H9 (cell line): ENCODE results near the gene ZCWPW1. TPM values are rescaled to one million over a fixed set of nuclear protein-coding genes. Genes with fewer than 3 reads are reported as not detected.

ENCODE experiments used
- DNase-seq: peaks from one replicate; pipeline ENCODE4 v3.0.0-alpha.2; 2017
- H2AFZ ChIP-seq: one replicate; pipeline ENCODE4 v1.6.1; 2013; ENCODE audit warnings: mild to moderate bottlenecking, low read length, control low read depth, moderate library complexity
- H2AK5ac ChIP-seq: 2 replicates; pipeline ENCODE4 v1.6.1; 2013; ENCODE audit warnings: low read length, control low read depth, mixed read lengths; ENCODE audit not compliant: insufficient read length
- H2BK120ac ChIP-seq: one replicate; pipeline ENCODE4 v1.6.1; 2013; ENCODE audit warnings: low read depth, mild to moderate bottlenecking, low read length, control low read depth, inconsistent platforms; ENCODE audit not compliant: poor library complexity, severe bottlenecking
- H2BK12ac ChIP-seq: 2 replicates; pipeline ENCODE4 v1.6.1; 2013; ENCODE audit warnings: low read length, control low read depth, mixed read lengths, low read depth; ENCODE audit not compliant: insufficient read length
- H2BK15ac ChIP-seq: 2 replicates; pipeline ENCODE4 v1.6.1; 2013; ENCODE audit warnings: low read depth, low read length, control low read depth
- H2BK20ac ChIP-seq: one replicate; pipeline ENCODE4 v1.6.1; 2013; ENCODE audit warnings: low read depth, mild to moderate bottlenecking, low read length, control low read depth, inconsistent platforms; ENCODE audit not compliant: poor library complexity, severe bottlenecking
- H2BK5ac ChIP-seq: 2 replicates; pipeline ENCODE4 v1.6.1; 2013; ENCODE audit warnings: low read length, control low read depth, mixed read lengths; ENCODE audit not compliant: insufficient read length
- H3K14ac ChIP-seq: 2 replicates; pipeline ENCODE4 v1.6.1; 2013; ENCODE audit warnings: low read length, control low read depth; ENCODE audit not compliant: insufficient read depth
- H3K18ac ChIP-seq: 2 replicates; pipeline ENCODE4 v1.6.1; 2013; ENCODE audit warnings: low read depth, mild to moderate bottlenecking, mixed read lengths, low read length, control low read depth; ENCODE audit not compliant: insufficient read length
- H3K23ac ChIP-seq: 2 replicates; pipeline ENCODE4 v1.6.1; 2013; ENCODE audit warnings: low read length, control low read depth, mixed read lengths, low read depth; ENCODE audit not compliant: insufficient read length
- H3K23me2 ChIP-seq: 2 replicates; pipeline ENCODE4 v1.6.1; 2013; ENCODE audit warnings: low read depth, mild to moderate bottlenecking, mixed read lengths, low read length, control low read depth; ENCODE audit not compliant: insufficient read length, poor library complexity, severe bottlenecking
- H3K27ac ChIP-seq: 2 replicates; pipeline ENCODE4 v1.5.1; 2013; ENCODE audit warnings: low read length, control low read depth, mixed read lengths, low read depth; ENCODE audit not compliant: insufficient read length
- H3K27me3 ChIP-seq: 2 replicates; pipeline ENCODE4 v1.6.1; 2013; ENCODE audit warnings: low read length, control low read depth, inconsistent platforms; ENCODE audit not compliant: insufficient read depth
- H3K4ac ChIP-seq: 2 replicates; pipeline ENCODE4 v1.6.1; 2013; ENCODE audit warnings: low read depth, mild to moderate bottlenecking, control low read depth, inconsistent platforms, low read length, moderate library complexity
- H3K4me1 ChIP-seq: 2 replicates; pipeline ENCODE4 v1.6.1; 2013; ENCODE audit warnings: low read length, control low read depth, inconsistent platforms; ENCODE audit not compliant: insufficient read depth
- H3K4me2 ChIP-seq: 2 replicates; pipeline ENCODE4 v1.6.1; 2013; ENCODE audit warnings: low read length, control low read depth, mixed read lengths; ENCODE audit not compliant: insufficient read length, insufficient read depth
- H3K56ac ChIP-seq: 2 replicates; pipeline ENCODE4 v1.6.1; 2013; ENCODE audit warnings: low read depth, mild to moderate bottlenecking, mixed read lengths, low read length, control low read depth; ENCODE audit not compliant: insufficient read length
- H3K79me1 ChIP-seq: 2 replicates; pipeline ENCODE4 v1.6.1; 2013; ENCODE audit warnings: low read depth, mild to moderate bottlenecking, moderate library complexity, low read length, control low read depth, inconsistent platforms; ENCODE audit not compliant: insufficient read depth, poor library complexity, severe bottlenecking
- H3K79me2 ChIP-seq: 2 replicates; pipeline ENCODE4 v1.6.1; 2013; ENCODE audit warnings: low read length, control low read depth, inconsistent platforms; ENCODE audit not compliant: insufficient read depth
- H3K9ac ChIP-seq: 2 replicates; pipeline ENCODE4 v1.6.1; 2013; ENCODE audit warnings: low read length, control low read depth, mixed read lengths; ENCODE audit not compliant: insufficient read length; ENCODE audit errors: extremely low read depth
- H3K9me3 ChIP-seq: one replicate; pipeline ENCODE4 v1.6.1; 2013; ENCODE audit warnings: low read depth, low read length, inconsistent platforms; ENCODE audit not compliant: control insufficient read depth
- H3T11ph ChIP-seq: one replicate; pipeline ENCODE4 v1.6.1; 2013; ENCODE audit warnings: mild to moderate bottlenecking, low read length, control low read depth, inconsistent platforms
- H4K20me1 ChIP-seq: one replicate; pipeline ENCODE4 v1.6.1; 2013; ENCODE audit not compliant: control insufficient read depth, insufficient read length, insufficient read depth
- H4K5ac ChIP-seq: 2 replicates; pipeline ENCODE4 v1.6.1; 2013; ENCODE audit warnings: low read depth, mild to moderate bottlenecking, mixed read lengths, low read length, control low read depth; ENCODE audit not compliant: insufficient read length
- H4K8ac ChIP-seq: replicated peaks from 2 replicates; pipeline ENCODE4 v1.6.1; 2013; ENCODE audit warnings: low read length, control low read depth, mixed read lengths, low read depth; ENCODE audit not compliant: insufficient read length
- H4K91ac ChIP-seq: 2 replicates; pipeline ENCODE4 v1.6.1; 2013; ENCODE audit warnings: low read depth, mild to moderate bottlenecking, moderate library complexity, mixed read lengths, low read length, control low read depth; ENCODE audit not compliant: insufficient read length
- H3K27ac Mint-ChIP-seq, 3 experiments: 2 replicates in 2 of 3; 3 replicates in 1 of 3; pipeline ENCODE4 v1.8.0; 2020 to 2021; ENCODE audit warnings: mixed read lengths in 3 of 3, mild to moderate bottlenecking in 1 of 3, moderate library complexity in 1 of 3
- H3K27me3 Mint-ChIP-seq: 2 replicates; pipeline ENCODE4 v1.8.0; 2021; ENCODE audit warnings: low read depth, mild to moderate bottlenecking, moderate library complexity, mixed read lengths
- H3K36me3 Mint-ChIP-seq, 3 experiments: 2 replicates in 2 of 3; 3 replicates in 1 of 3; pipeline ENCODE4 v1.8.0; 2020 to 2021; ENCODE audit warnings: low read depth in 3 of 3, mixed read lengths in 3 of 3; ENCODE audit not compliant: insufficient read depth in 1 of 3
- H3K4me1 Mint-ChIP-seq, 2 experiments: 2 replicates each; pipeline ENCODE4 v1.8.0; 2020; ENCODE audit warnings: mixed read lengths in 2 of 2
- H3K4me3 Mint-ChIP-seq, 2 experiments: 2 replicates in 1 of 2; 3 replicates in 1 of 2; pipeline ENCODE4 v1.8.0; 2020 to 2021; ENCODE audit warnings: mild to moderate bottlenecking in 2 of 2, mixed read lengths in 2 of 2, moderate library complexity in 1 of 2
- H3K9me3 Mint-ChIP-seq, 2 experiments: 2 replicates in 1 of 2; 3 replicates in 1 of 2; pipeline ENCODE4 v1.8.0; 2020; ENCODE audit warnings: mild to moderate bottlenecking in 2 of 2, mixed read lengths in 2 of 2, moderate library complexity in 1 of 2
- WGBS: extraction: QIAGEN DNeasy Blood & Tissue Kit; methylation state at CpG from one replicate; pipeline ENCODE4 v1.1.7; 2013; ENCODE audit warnings: missing lambda C conversion rate, low lambda C conversion rate, mixed read lengths; ENCODE audit not compliant: insufficient read length; ENCODE audit errors: extremely low coverage; 5-methylcytosine and 5-hydroxymethylcytosine counted together
- total RNA-seq: library from RNA; stranded (reverse); gene quantifications from 2 replicates; pipeline ENCODE4 v1.2.1, GENCODE V29; 2021
- TF ChIP-seq, protein P1 (sequence below): fragments of 200-600 bp; sonication (generic); conservative IDR thresholded peaks from 3 replicates; pipeline ENCODE4 v1.8.0; 2021; ENCODE audit warnings: antibody characterized with exemption, mild to moderate bottlenecking

The ZCWPW1 gene
- total RNA-seq, 1 experiment from 2014 or later, result 1.1 TPM

GRCh38 chr7:100475549-100475948 is 47.0 kb upstream of the ZCWPW1 start:
- no peaks in the 10 kb centered on the region; the same call in 1 of the 2 replicates for H3K4me1 ChIP-seq
- Mint-ChIP-seq H3K4me1 (peaks cover 18 to 40% of the 10 kb centered on the region in 2 experiments), H3K27me3 (no peaks in the 10 kb centered on the region), H3K4me3 (0 out of 5 replicates have a peak overlapping the region, but pooled peaks of 1 of the 2 experiments have one; percentile 34), H3K9me3 (no peaks in the 10 kb centered on the region), H3K36me3 (peaks cover 0 to 5% (median 0%) of the 10 kb centered on the region in 3 experiments; a peak in 1 of 7 replicates), H3K27ac (no peak overlapping the region)
- no peak overlapping the region for H4K5ac ChIP-seq
- no peak overlapping the region for H3K9ac ChIP-seq
- no peak overlapping the region for H3K56ac ChIP-seq
- no peak overlapping the region for H4K8ac ChIP-seq
- H3K4ac ChIP-seq, result no peak overlapping the region
- DNase-seq, result no peak
- H3K4me2 ChIP-seq, result no peak overlapping the region
- H3K27ac ChIP-seq, result no peak overlapping the region
- H2AFZ ChIP-seq, result no peak overlapping the region
- H3K18ac ChIP-seq, result no peak overlapping the region
- no peaks in the 10 kb centered on the region for H4K20me1 ChIP-seq
- no peak overlapping the region for H2BK5ac ChIP-seq
- no peak overlapping the region for H2AK5ac ChIP-seq
- H3K23ac ChIP-seq, result no peak overlapping the region
- H2BK20ac ChIP-seq, result no peak overlapping the region
- no peaks in the 10 kb centered on the region for H3K79me1 ChIP-seq
- no peak overlapping the region for H3T11ph ChIP-seq
- no peaks in the 10 kb centered on the region for H3K79me2 ChIP-seq
- H2BK15ac ChIP-seq, result no peak overlapping the region
- H3K23me2 ChIP-seq, result peaks cover 7% of the 10 kb centered on the region
- H3K9me3 ChIP-seq, result no peaks in the 10 kb centered on the region
- H3K14ac ChIP-seq, result no peak overlapping the region
- WGBS, result no CpG with 5 or more reads among the region's 9 CpGs
- no peak overlapping the region for H4K91ac ChIP-seq
- TF ChIP-seq, protein P1, sequence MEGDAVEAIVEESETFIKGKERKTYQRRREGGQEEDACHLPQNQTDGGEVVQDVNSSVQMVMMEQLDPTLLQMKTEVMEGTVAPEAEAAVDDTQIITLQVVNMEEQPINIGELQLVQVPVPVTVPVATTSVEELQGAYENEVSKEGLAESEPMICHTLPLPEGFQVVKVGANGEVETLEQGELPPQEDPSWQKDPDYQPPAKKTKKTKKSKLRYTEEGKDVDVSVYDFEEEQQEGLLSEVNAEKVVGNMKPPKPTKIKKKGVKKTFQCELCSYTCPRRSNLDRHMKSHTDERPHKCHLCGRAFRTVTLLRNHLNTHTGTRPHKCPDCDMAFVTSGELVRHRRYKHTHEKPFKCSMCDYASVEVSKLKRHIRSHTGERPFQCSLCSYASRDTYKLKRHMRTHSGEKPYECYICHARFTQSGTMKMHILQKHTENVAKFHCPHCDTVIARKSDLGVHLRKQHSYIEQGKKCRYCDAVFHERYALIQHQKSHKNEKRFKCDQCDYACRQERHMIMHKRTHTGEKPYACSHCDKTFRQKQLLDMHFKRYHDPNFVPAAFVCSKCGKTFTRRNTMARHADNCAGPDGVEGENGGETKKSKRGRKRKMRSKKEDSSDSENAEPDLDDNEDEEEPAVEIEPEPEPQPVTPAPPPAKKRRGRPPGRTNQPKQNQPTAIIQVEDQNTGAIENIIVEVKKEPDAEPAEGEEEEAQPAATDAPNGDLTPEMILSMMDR, result no peak
- no peak overlapping the region for H2BK12ac ChIP-seq
- no peak overlapping the region for H2BK120ac ChIP-seq
- H3K27me3 ChIP-seq, result no peaks in the 10 kb centered on the region
